HepG2 (cell line): ENCODE measurements around the gene INKA1. TPM values are rescaled to one million over a fixed set of nuclear protein-coding genes. Genes with fewer than 3 reads are reported as not detected.
A peak's percentile ranks its signal among the peaks of the same experiment; 100 is the strongest.

ENCODE experiments used
- ARID5B ChIP-seq: IDR thresholded peaks from 2 replicates; pipeline ENCODE4 v1.4.0; 2020; ENCODE audit warnings: mild to moderate bottlenecking, missing genetic modification reagents
- ELF1 ChIP-seq: sonication (generic); formaldehyde crosslinking; IDR thresholded peaks from 2 replicates; pipeline ENCODE4 v1.4.0; 2020; ENCODE audit warnings: missing genetic modification reagents
- KAT8 ChIP-seq: IDR thresholded peaks from 2 replicates; pipeline ENCODE4 v1.6.1; 2016; ENCODE audit warnings: missing genetic modification reagents, missing compliant biosample characterization
- KDM2A ChIP-seq: sonication (generic); formaldehyde crosslinking; IDR thresholded peaks from 2 replicates; pipeline ENCODE4 v1.4.0; 2020; ENCODE audit warnings: low read depth, missing genetic modification reagents, borderline replicate concordance
- MED1 ChIP-seq: sonication (generic); formaldehyde crosslinking; IDR thresholded peaks from 2 replicates; pipeline ENCODE4 v1.4.0; 2020; ENCODE audit warnings: missing genetic modification reagents
- MEIS1 ChIP-seq: sonication (generic); formaldehyde crosslinking; IDR thresholded peaks from 2 replicates; pipeline ENCODE4 v1.9.0; 2021; ENCODE audit warnings: mild to moderate bottlenecking, missing genetic modification reagents, moderate library complexity, borderline replicate concordance
- MIER3 ChIP-seq: IDR thresholded peaks from 2 replicates; pipeline ENCODE4 v1.6.1; 2016; ENCODE audit warnings: missing compliant biosample characterization, borderline replicate concordance
- NR0B2 ChIP-seq: sonication (generic); formaldehyde crosslinking; IDR thresholded peaks from 2 replicates; pipeline ENCODE4 v1.4.0; 2020; ENCODE audit warnings: mild to moderate bottlenecking, missing genetic modification reagents
- POLR2A ChIP-seq, 2 experiments: IDR thresholded peaks; 2 replicates each; pipeline ENCODE4 v1.6.1; 2011; ENCODE audit warnings: low read depth in 2 of 2, low read length in 2 of 2, mild to moderate bottlenecking in 1 of 2, moderate library complexity in 1 of 2; ENCODE audit not compliant: insufficient read depth in 1 of 2
- SOX6 ChIP-seq, 2 experiments: fragments of 450-650 bp in 1 of 2; sonication (generic) in 1 of 2; formaldehyde crosslinking in 1 of 2; IDR thresholded peaks; 2 replicates each; pipeline versions ENCODE4 v1.4.0 to v1.6.1; 2017 to 2020; ENCODE audit warnings: antibody characterized with exemption in 1 of 2, mild to moderate bottlenecking in 1 of 2, missing genetic modification reagents in 1 of 2
- XRCC5 ChIP-seq: fragments of 200-400 bp; formaldehyde crosslinking; optimal IDR thresholded peaks from 2 replicates; pipeline ENCODE3; 2017; ENCODE audit warnings: mild to moderate bottlenecking, low read length
- YEATS2 ChIP-seq: sonication (generic); formaldehyde crosslinking; IDR thresholded peaks from 2 replicates; pipeline ENCODE4 v1.4.0; 2020; ENCODE audit warnings: missing genetic modification reagents, borderline replicate concordance
- YY1 ChIP-seq: IDR thresholded peaks from 2 replicates; pipeline ENCODE4 v1.6.1; 2011; ENCODE audit warnings: low read length, low read depth, moderate library complexity, mild to moderate bottlenecking; ENCODE audit not compliant: insufficient read depth, insufficient replicate concordance
- ZBTB1 ChIP-seq: sonication (generic); formaldehyde crosslinking; IDR thresholded peaks from 2 replicates; pipeline ENCODE4 v1.4.0; 2020; ENCODE audit warnings: missing genetic modification reagents, borderline replicate concordance
- ZBTB7B ChIP-seq: sonication (generic); formaldehyde crosslinking; IDR thresholded peaks from 2 replicates; pipeline ENCODE4 v1.4.0; 2020; ENCODE audit warnings: missing genetic modification reagents
- ZNF547 ChIP-seq: sonication (generic); formaldehyde crosslinking; IDR thresholded peaks from 2 replicates; pipeline ENCODE4 v1.5.1; 2020; ENCODE audit warnings: mild to moderate bottlenecking, missing genetic modification reagents
- ZNF563 ChIP-seq: sonication (generic); formaldehyde crosslinking; IDR thresholded peaks from 2 replicates; pipeline ENCODE4 v1.8.0; 2022; ENCODE audit warnings: mild to moderate bottlenecking, moderate library complexity, missing genetic modification reagents
- ZNF598 ChIP-seq: sonication (generic); formaldehyde crosslinking; IDR thresholded peaks from 2 replicates; pipeline ENCODE4 v1.5.1; 2020; ENCODE audit warnings: mild to moderate bottlenecking, missing genetic modification reagents, borderline replicate concordance
- ZNF687 ChIP-seq: sonication (generic); formaldehyde crosslinking; IDR thresholded peaks from 2 replicates; pipeline ENCODE4 v1.5.1; 2020; ENCODE audit warnings: mild to moderate bottlenecking, missing genetic modification reagents, moderate library complexity
- polyA plus RNA-seq, 8 experiments: library from polyadenylated mRNA; depleted of rRNA in 3 of 8; stranded (reverse) in 7 of 8; unstranded in 1 of 8; fragments of >200 nt; fragmentation: Illumina TruSeq in 4 of 8; extraction: Trizol in 4 of 8; gene quantifications; 2 replicates each; pipeline versions ENCODE4 v1.2.1 to v1.2.3, GENCODE V29; 2011 to 2016; ENCODE audit warnings: low read depth in 4 of 8, missing spikeins in 1 of 8, mixed read lengths in 1 of 8; ENCODE audit not compliant: insufficient read depth in 1 of 8
- total RNA-seq, 5 experiments: library from RNA; depleted of rRNA; stranded (reverse); fragments of >200 nt; fragmentation: Illumina TruSeq; extraction: Trizol; gene quantifications; 2 replicates each; pipeline ENCODE4 v1.2.3, GENCODE V29; 2016; ENCODE audit warnings: low read depth in 1 of 5

Gene INKA1
- total and polyA plus RNA-seq, 2 of the 13 experiments (the other 11 are each of a cell fraction or from before 2014, with no cell fraction given): 0.22 to 0.41 TPM

- 0 out of 2 replicates have a peak, but pooled peaks have one; percentile 44 for TF ChIP-seq ZNF563 (CRISPR knock-in tag)
- TF ChIP-seq YY1: no peak
- no peak for TF ChIP-seq MEIS1
- peak; percentile 67; the same call in 1 of the 2 replicates for TF ChIP-seq ELF1
- peak; percentile 34 to 45; a peak in 1 of 4 replicates for TF ChIP-seq POLR2A (IDR thresholded peaks at IDR 0.05; ENCODE audit: insufficient read depth in 1 of 2, low read depth in 2 of 2, low read length in 2 of 2)
- 0 out of 2 replicates have a peak, but pooled peaks have one; percentile 15 for TF ChIP-seq YEATS2 (CRISPR knock-in tag)
- 0 out of 2 replicates have a peak, but pooled peaks have one; percentile 27 for TF ChIP-seq MIER3 (CRISPR knock-in tag)
- peak; percentile 90 for TF ChIP-seq KAT8
- no peak for TF ChIP-seq ZNF547 (CRISPR knock-in tag)
- no peak for TF ChIP-seq SOX6 (IDR thresholded peaks at IDR 0.05)
- TF ChIP-seq SOX6 (CRISPR knock-in tag; IDR thresholded peaks at IDR 0.05): peak; percentile 24; the same call in 1 of the 2 replicates
- peak; percentile 39; the same call in 1 of the 2 replicates for TF ChIP-seq ARID5B (CRISPR knock-in tag)
- 0 out of 2 replicates have a peak, but pooled peaks have one; percentile 29 for TF ChIP-seq KDM2A
- TF ChIP-seq ZNF687 (CRISPR knock-in tag): peak; percentile 83
- TF ChIP-seq ZNF598: peak; percentile 47; the same call in 1 of the 2 replicates
- TF ChIP-seq ZBTB7B (CRISPR knock-in tag): peak; percentile 76; the same call in 1 of the 2 replicates
- peak; percentile 19 for TF ChIP-seq XRCC5
- TF ChIP-seq ZBTB1 (CRISPR knock-in tag): no peak
- no peak for TF ChIP-seq NR0B2 (CRISPR knock-in tag)
- peak; percentile 54 for TF ChIP-seq MED1 (CRISPR knock-in tag)
Observed at GRCh38 chr3:49813497-49814174, 10.6 kb downstream of the INKA1 start, which contains the start of gene UBA7 (continued).
